ENCODE measurements around the gene GLYATL3. TPM values are rescaled to one million over a fixed set of nuclear protein-coding genes. Genes with fewer than 3 reads are reported as not detected.

GLYATL3 gene
- total RNA-seq, 1 experiment from 2014 or later = not detected

GRCh38 chr6:49454787-49455709 lies 44.7 kb upstream of the GLYATL3 start:
- CTCF ChIA-PET = no interaction called here
- Histone ChIP-seq H3K4me3 (ENCODE audit: low read depth in 2 of 2, low read length in 2 of 2) (no peak overlapping the region), H3K4me1 (ENCODE audit: control insufficient read depth, insufficient read depth, low read length) (no peaks in the 10 kb centered on the region), H3K27me3 (ENCODE audit: control insufficient read depth, insufficient read depth, low read length) (no peaks in the 10 kb centered on the region), H3K9me3 (ENCODE audit: control insufficient read depth, insufficient read depth, low read depth, low read length) (no peaks in the 10 kb centered on the region), H3K27ac (ENCODE audit: low read length) (no peak overlapping the region), H3K36me3 (ENCODE audit: control insufficient read depth, insufficient read depth, low read length) (peaks cover 2% of the 10 kb centered on the region; the same call in 1 of the 2 replicates)
- intact Hi-C loops (cut with micrococcal nuclease; ENCODE audit: unreplicated experiment) (loop anchor here (5.0 kb wide), 1 partner anchor 392 kb away; no protein-coding TSS in a partner anchor), in situ Hi-C loops (cut with HindIII; ENCODE audit: low pct_unique_long_range_greater_than_20kb, low sequenced_read_pairs) (no loop called here)
- DNase-seq (ENCODE audit: low read depth, low spot score) = no peak
- BruUV-seq (replicated peaks) = no TSS peak
- no peak for ATAC-seq
- POLR2A ChIA-PET = no interaction called here
- no peak for TF ChIP-seq TCF7L2 (IDR thresholded peaks at IDR 0.05; ENCODE audit: low read depth, low read length)
- TF ChIP-seq SIN3A (IDR thresholded peaks at IDR 0.05; ENCODE audit: borderline replicate concordance, insufficient read depth, low read depth, low read length) = no peak
- TF ChIP-seq REST (IDR thresholded peaks at IDR 0.05; ENCODE audit: insufficient read depth in 1 of 2, low read depth in 2 of 2, low read length in 1 of 2) = no peak
- TF ChIP-seq, protein P1, sequence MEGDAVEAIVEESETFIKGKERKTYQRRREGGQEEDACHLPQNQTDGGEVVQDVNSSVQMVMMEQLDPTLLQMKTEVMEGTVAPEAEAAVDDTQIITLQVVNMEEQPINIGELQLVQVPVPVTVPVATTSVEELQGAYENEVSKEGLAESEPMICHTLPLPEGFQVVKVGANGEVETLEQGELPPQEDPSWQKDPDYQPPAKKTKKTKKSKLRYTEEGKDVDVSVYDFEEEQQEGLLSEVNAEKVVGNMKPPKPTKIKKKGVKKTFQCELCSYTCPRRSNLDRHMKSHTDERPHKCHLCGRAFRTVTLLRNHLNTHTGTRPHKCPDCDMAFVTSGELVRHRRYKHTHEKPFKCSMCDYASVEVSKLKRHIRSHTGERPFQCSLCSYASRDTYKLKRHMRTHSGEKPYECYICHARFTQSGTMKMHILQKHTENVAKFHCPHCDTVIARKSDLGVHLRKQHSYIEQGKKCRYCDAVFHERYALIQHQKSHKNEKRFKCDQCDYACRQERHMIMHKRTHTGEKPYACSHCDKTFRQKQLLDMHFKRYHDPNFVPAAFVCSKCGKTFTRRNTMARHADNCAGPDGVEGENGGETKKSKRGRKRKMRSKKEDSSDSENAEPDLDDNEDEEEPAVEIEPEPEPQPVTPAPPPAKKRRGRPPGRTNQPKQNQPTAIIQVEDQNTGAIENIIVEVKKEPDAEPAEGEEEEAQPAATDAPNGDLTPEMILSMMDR (IDR thresholded peaks at IDR 0.05) = no peak
- TF ChIP-seq POLR2AphosphoS5 (IDR thresholded peaks at IDR 0.05; ENCODE audit: low read depth, low read length) = no peak

DNA sequence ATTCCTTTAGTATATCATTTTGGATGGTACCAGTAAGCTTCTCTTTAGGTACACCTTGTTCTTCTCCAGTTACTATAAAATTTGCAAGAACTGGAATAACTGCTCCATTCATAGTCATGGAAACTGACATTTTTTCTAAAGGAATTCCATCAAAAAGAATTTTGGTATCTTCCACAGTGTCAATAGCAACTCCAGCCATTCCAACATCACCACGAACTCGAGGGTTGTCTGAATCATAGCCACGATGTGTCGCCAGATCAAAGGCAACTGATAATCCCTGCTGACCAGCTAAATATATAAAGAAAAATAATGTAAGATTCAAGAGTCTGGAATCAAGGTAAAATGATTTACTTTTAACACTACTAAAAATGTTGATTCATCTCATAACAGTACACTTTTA lies 42.0 kb upstream of the GLYATL3 start:
- H3K27ac ChIP-seq (ENCODE audit: low read length) = no peak overlapping the region
- in situ Hi-C loops (cut with HindIII; ENCODE audit: low pct_unique_long_range_greater_than_20kb, low sequenced_read_pairs) (no loop called here), intact Hi-C loops (cut with micrococcal nuclease; ENCODE audit: unreplicated experiment) (no loop called here)
- CTCF ChIA-PET = interaction anchor here (0.5 kb wide), 1 partner anchor 763 kb away, joined by 3 read pairs; no protein-coding TSS in a partner anchor
- H3K4me1 ChIP-seq (ENCODE audit: control insufficient read depth, insufficient read depth, low read length) = peaks cover 5% of the 10 kb centered on the region; the same call in 1 of the 2 replicates
- no peaks in the 10 kb centered on the region for H3K9me3 ChIP-seq (ENCODE audit: control insufficient read depth, insufficient read depth, low read depth, low read length)
- ATAC-seq (no peak), DNase-seq (ENCODE audit: low read depth, low spot score) (no peak)
- POLR2A ChIA-PET = no interaction called here
- no TSS peak for BruUV-seq (replicated peaks)
- no peaks in the 10 kb centered on the region for H3K27me3 ChIP-seq (ENCODE audit: control insufficient read depth, insufficient read depth, low read length)
- no peak for TF ChIP-seq REST (IDR thresholded peaks at IDR 0.05; ENCODE audit: insufficient read depth in 1 of 2, low read depth in 2 of 2, low read length in 1 of 2)
- TF ChIP-seq, protein P1 (IDR thresholded peaks at IDR 0.05) = no peak
- no peak for TF ChIP-seq POLR2AphosphoS5 (IDR thresholded peaks at IDR 0.05; ENCODE audit: low read depth, low read length)
- no peak for TF ChIP-seq SIN3A (IDR thresholded peaks at IDR 0.05; ENCODE audit: borderline replicate concordance, insufficient read depth, low read depth, low read length)
- TF ChIP-seq TCF7L2 (IDR thresholded peaks at IDR 0.05; ENCODE audit: low read depth, low read length) = no peak
- no peak overlapping the region for H3K4me3 ChIP-seq (ENCODE audit: low read depth in 2 of 2, low read length in 2 of 2)
- H3K36me3 ChIP-seq (ENCODE audit: control insufficient read depth, insufficient read depth, low read length) = peaks cover 1% of the 10 kb centered on the region

Measured in Panc1 (cell line).